HEK293 (cell line): ENCODE data around the gene ZFAND2B.
"Not testable (repeated sequence)": the region's sequence is repeated elsewhere in the genome, so short reads cannot be mapped to it uniquely, and the experiment has no call there.

Experiments used
- CTCF ChIA-PET: fragments of 350-600 bp; formaldehyde crosslinking; extraction: SDS; loops from one replicate; lab custom pipeline; 2021; ENCODE audit warnings: antibody characterized with exemption; lab: Yijun Ruan, JAX
- POLR2A ChIA-PET: fragments of 300-600 bp; formaldehyde crosslinking; extraction: SDS; loops from one replicate; lab custom pipeline; 2020; ENCODE audit warnings: antibody characterized with exemption, inconsistent platforms; lab: Yijun Ruan, JAX
- H3K27ac ChIP-seq: fragments of 200-500 bp; sonication (Bioruptor generic); 2 replicates; pipeline ENCODE4 v1.5.1; 2014; ENCODE audit warnings: low read depth, low read length, control low read depth, inconsistent platforms; ENCODE audit errors: extremely low read depth
- H3K36me3 ChIP-seq, 2 experiments: fragments of 200-500 bp in 1 of 2; sonication (Bioruptor generic) in 1 of 2; 1 replicate in 1 of 2; 2 replicates in 1 of 2; pipeline ENCODE4 v1.5.1; 2014 to 2017; ENCODE audit warnings: inconsistent platforms in 2 of 2, low read length in 2 of 2; ENCODE audit not compliant: control insufficient read depth in 2 of 2, insufficient read depth in 1 of 2
- H3K4me1 ChIP-seq: fragments of 200-500 bp; sonication (Bioruptor generic); 2 replicates; pipeline ENCODE4 v1.5.1; 2014; ENCODE audit warnings: mild to moderate bottlenecking, low read length, inconsistent platforms; ENCODE audit not compliant: control insufficient read depth, insufficient read depth
- H3K4me3 ChIP-seq: 2 replicates; pipeline ENCODE4 v1.5.1; 2011; ENCODE audit warnings: low read depth, mild to moderate bottlenecking, control low read depth, low read length, moderate library complexity
- H3K9me3 ChIP-seq: fragments of 200-500 bp; sonication (Bioruptor generic); 2 replicates; pipeline ENCODE4 v1.5.1; 2014; ENCODE audit warnings: low read depth, low read length, inconsistent platforms; ENCODE audit not compliant: control insufficient read depth, insufficient read depth
- ATF2 ChIP-seq: fragments of 450-650 bp; formaldehyde crosslinking; IDR thresholded peaks from 2 replicates; pipeline ENCODE4 v1.5.1; 2016; ENCODE audit warnings: missing biosample characterization, missing genetic modification characterization, low read depth
- PRDM1 ChIP-seq: fragments of 450-650 bp; formaldehyde crosslinking; IDR thresholded peaks from 2 replicates; pipeline ENCODE4; 2016; ENCODE audit warnings: missing biosample characterization, missing genetic modification characterization
- PRDM10 ChIP-seq: fragments of 450-650 bp; formaldehyde crosslinking; IDR thresholded peaks from 2 replicates; pipeline ENCODE4 v1.5.1; 2016; ENCODE audit warnings: missing biosample characterization, missing genetic modification characterization
- RBAK ChIP-seq: fragments of 450-650 bp; formaldehyde crosslinking; IDR thresholded peaks from 2 replicates; pipeline ENCODE4 v1.5.1; 2016; ENCODE audit warnings: missing biosample characterization, missing genetic modification characterization
- REST ChIP-seq: fragments of 450-650 bp; formaldehyde crosslinking; IDR thresholded peaks from 2 replicates; pipeline ENCODE4 v1.5.1; 2016; ENCODE audit warnings: missing biosample characterization, missing genetic modification characterization
- SP3 ChIP-seq: fragments of 450-650 bp; formaldehyde crosslinking; IDR thresholded peaks from 2 replicates; pipeline ENCODE4 v1.5.1; 2016; ENCODE audit warnings: missing biosample characterization, missing genetic modification characterization
- YY2 ChIP-seq: fragments of 450-650 bp; formaldehyde crosslinking; IDR thresholded peaks from 2 replicates; pipeline ENCODE4 v1.5.1; 2016; ENCODE audit warnings: missing biosample characterization, missing genetic modification characterization
- ZBTB17 ChIP-seq: fragments of 450-650 bp; formaldehyde crosslinking; IDR thresholded peaks from 2 replicates; pipeline ENCODE4 v1.5.1; 2016; ENCODE audit warnings: missing biosample characterization, missing genetic modification characterization
- ZBTB20 ChIP-seq: fragments of 450-650 bp; formaldehyde crosslinking; IDR thresholded peaks from 2 replicates; pipeline ENCODE4 v1.5.1; 2016; ENCODE audit warnings: missing biosample characterization, missing genetic modification characterization
- ZBTB21 ChIP-seq: fragments of 450-650 bp; formaldehyde crosslinking; IDR thresholded peaks from 2 replicates; pipeline ENCODE4 v1.5.1; 2017; ENCODE audit warnings: missing biosample characterization, missing genetic modification characterization
- ZFHX2 ChIP-seq: fragments of 450-650 bp; formaldehyde crosslinking; conservative IDR thresholded peaks from 2 replicates; pipeline ENCODE4 v1.5.1; 2016; ENCODE audit warnings: missing biosample characterization, missing genetic modification characterization
- ZIC2 ChIP-seq: fragments of 450-650 bp; formaldehyde crosslinking; IDR thresholded peaks from 2 replicates; pipeline ENCODE4 v1.5.1; 2016; ENCODE audit warnings: missing biosample characterization, missing genetic modification characterization
- ZNF341 ChIP-seq: fragments of 450-650 bp; formaldehyde crosslinking; IDR thresholded peaks from 2 replicates; pipeline ENCODE4; 2016; ENCODE audit warnings: low read depth, missing biosample characterization, missing genetic modification characterization
- ZNF394 ChIP-seq: fragments of 450-650 bp; formaldehyde crosslinking; IDR thresholded peaks from 2 replicates; pipeline ENCODE4 v1.5.1; 2016; ENCODE audit warnings: missing biosample characterization, missing genetic modification characterization, mild to moderate bottlenecking, moderate library complexity, borderline replicate concordance
- ZNF560 ChIP-seq: fragments of 450-650 bp; formaldehyde crosslinking; IDR thresholded peaks from 2 replicates; pipeline ENCODE4 v1.5.1; 2017; ENCODE audit warnings: missing biosample characterization, missing genetic modification characterization, borderline replicate concordance
- ZNF623 ChIP-seq: fragments of 450-650 bp; formaldehyde crosslinking; IDR thresholded peaks from 2 replicates; pipeline ENCODE4 v1.5.1; 2016; ENCODE audit warnings: missing biosample characterization, missing genetic modification characterization
- ZNF626 ChIP-seq: fragments of 450-650 bp; sonication (Bioruptor Pico); formaldehyde crosslinking; IDR thresholded peaks from 2 replicates; pipeline ENCODE4 v1.5.1; 2018; ENCODE audit warnings: missing biosample characterization, missing genetic modification characterization, inconsistent platforms
- ZNF629 ChIP-seq: fragments of 450-650 bp; formaldehyde crosslinking; IDR thresholded peaks from 2 replicates; pipeline ENCODE4 v1.5.1; 2017; ENCODE audit warnings: missing biosample characterization, missing genetic modification characterization
- ZNF76 ChIP-seq: fragments of 450-650 bp; formaldehyde crosslinking; IDR thresholded peaks from 2 replicates; pipeline ENCODE4; 2016; ENCODE audit warnings: low read depth, missing biosample characterization, missing genetic modification characterization, borderline replicate concordance
- TF ChIP-seq, protein P1 (sequence below): fragments of 450-650 bp; formaldehyde crosslinking; IDR thresholded peaks from 2 replicates; pipeline ENCODE4 v1.5.1; 2016; ENCODE audit warnings: missing biosample characterization, missing genetic modification characterization, borderline replicate concordance

The ZFAND2B gene

GRCh38 chr2:219254590-219255201 lies 48.1 kb downstream of the ZFAND2B start:
- POLR2A ChIA-PET: interaction anchor here (1.1 to 3.2 kb wide), 4 partner anchors 9 to 37 kb away, joined by 3 to 17 read pairs (median 4); partner anchors contain the start of genes GLB1L and STK16
- H3K27ac ChIP-seq: no peak overlapping the region
- no peaks in the 10 kb centered on the region for H3K4me1 ChIP-seq
- H3K4me3 ChIP-seq: peak overlapping the region; percentile 55
- peak; percentile 43 for TF ChIP-seq ZNF629 (tag by site-specific recombination)
- TF ChIP-seq PRDM10 (tag by site-specific recombination): peak; percentile 39; the same call in 1 of the 2 replicates
- no peak for TF ChIP-seq YY2 (tag by site-specific recombination)
- 0 out of 2 replicates have a peak, but pooled peaks have one; percentile 1 for TF ChIP-seq ZBTB20 (tag by site-specific recombination)
- TF ChIP-seq ZBTB21 (tag by site-specific recombination): 0 out of 2 replicates have a peak, but pooled peaks have one; percentile 29
- peak; percentile 80; the same call in 1 of the 2 replicates for TF ChIP-seq ZIC2 (tag by site-specific recombination)
- no peak for TF ChIP-seq ZNF341 (tag by site-specific recombination)
- peak; percentile 86 for TF ChIP-seq PRDM1 (tag by site-specific recombination)
- peak; percentile 40; the same call in 1 of the 2 replicates for TF ChIP-seq ATF2 (tag by site-specific recombination)
- 0 out of 2 replicates have a peak, but pooled peaks have one; percentile 1 for TF ChIP-seq ZFHX2 (tag by site-specific recombination)
- TF ChIP-seq ZNF76 (tag by site-specific recombination): no peak
- peak; percentile 43; the same call in 1 of the 2 replicates for TF ChIP-seq ZBTB17 (tag by site-specific recombination)
- TF ChIP-seq ZNF626 (tag by site-specific recombination): no peak
- no peak for TF ChIP-seq SP3 (tag by site-specific recombination)
- TF ChIP-seq, protein P1, sequence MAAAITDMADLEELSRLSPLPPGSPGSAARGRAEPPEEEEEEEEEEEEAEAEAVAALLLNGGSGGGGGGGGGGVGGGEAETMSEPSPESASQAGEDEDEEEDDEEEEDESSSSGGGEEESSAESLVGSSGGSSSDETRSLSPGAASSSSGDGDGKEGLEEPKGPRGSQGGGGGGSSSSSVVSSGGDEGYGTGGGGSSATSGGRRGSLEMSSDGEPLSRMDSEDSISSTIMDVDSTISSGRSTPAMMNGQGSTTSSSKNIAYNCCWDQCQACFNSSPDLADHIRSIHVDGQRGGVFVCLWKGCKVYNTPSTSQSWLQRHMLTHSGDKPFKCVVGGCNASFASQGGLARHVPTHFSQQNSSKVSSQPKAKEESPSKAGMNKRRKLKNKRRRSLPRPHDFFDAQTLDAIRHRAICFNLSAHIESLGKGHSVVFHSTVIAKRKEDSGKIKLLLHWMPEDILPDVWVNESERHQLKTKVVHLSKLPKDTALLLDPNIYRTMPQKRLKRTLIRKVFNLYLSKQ (tag by site-specific recombination): no peak
- no peak for TF ChIP-seq RBAK (tag by site-specific recombination)
- no peaks in the 10 kb centered on the region for H3K9me3 ChIP-seq
- peaks cover 0 to 4% of the 10 kb centered on the region in 2 experiments; a peak in 1 of 3 replicates for H3K36me3 ChIP-seq
- CTCF ChIA-PET: interaction anchor here (0.5 to 3.6 kb wide), 8 partner anchors 13 to 133 kb away, joined by 3 to 22 read pairs (median 4); no protein-coding TSS in a partner anchor

- H3K36me3 ChIP-seq, H3K4me1 ChIP-seq, H3K9me3 ChIP-seq, H3K27ac ChIP-seq, H3K4me3 ChIP-seq: not testable (repeated sequence)
- CTCF ChIA-PET: interaction anchor here (0.6 to 1.6 kb wide), 6 partner anchors 18 to 1003 kb away, joined by 3 to 12 read pairs (median 3); no protein-coding TSS in a partner anchor
- POLR2A ChIA-PET: interaction anchor here (0.7 kb wide), 1 partner anchor 17 kb away, joined by 3 read pairs; no protein-coding TSS in a partner anchor
- TF ChIP-seq ZNF560 (tag by site-specific recombination): 0 out of 2 replicates have a peak, but pooled peaks have one; percentile 45
- peak; percentile 84; the same call in 1 of the 2 replicates for TF ChIP-seq ZNF394 (tag by site-specific recombination)
- 0 out of 2 replicates have a peak, but pooled peaks have one; percentile 24 for TF ChIP-seq REST
- peak; percentile 46 for TF ChIP-seq ZNF623
Observed at GRCh38 chr2:219258942-219259341, 52.4 kb downstream of the ZFAND2B start.
